LNCAP (cell line): ENCODE measurements around the gene UBAP2L.

Experiments
- CTCF ChIP-seq: fragments of 450-650 bp; IDR thresholded peaks from 2 replicates; pipeline ENCODE4 v1.5.1; 2017; ENCODE audit warnings: mild to moderate bottlenecking

The UBAP2L gene, protein sequence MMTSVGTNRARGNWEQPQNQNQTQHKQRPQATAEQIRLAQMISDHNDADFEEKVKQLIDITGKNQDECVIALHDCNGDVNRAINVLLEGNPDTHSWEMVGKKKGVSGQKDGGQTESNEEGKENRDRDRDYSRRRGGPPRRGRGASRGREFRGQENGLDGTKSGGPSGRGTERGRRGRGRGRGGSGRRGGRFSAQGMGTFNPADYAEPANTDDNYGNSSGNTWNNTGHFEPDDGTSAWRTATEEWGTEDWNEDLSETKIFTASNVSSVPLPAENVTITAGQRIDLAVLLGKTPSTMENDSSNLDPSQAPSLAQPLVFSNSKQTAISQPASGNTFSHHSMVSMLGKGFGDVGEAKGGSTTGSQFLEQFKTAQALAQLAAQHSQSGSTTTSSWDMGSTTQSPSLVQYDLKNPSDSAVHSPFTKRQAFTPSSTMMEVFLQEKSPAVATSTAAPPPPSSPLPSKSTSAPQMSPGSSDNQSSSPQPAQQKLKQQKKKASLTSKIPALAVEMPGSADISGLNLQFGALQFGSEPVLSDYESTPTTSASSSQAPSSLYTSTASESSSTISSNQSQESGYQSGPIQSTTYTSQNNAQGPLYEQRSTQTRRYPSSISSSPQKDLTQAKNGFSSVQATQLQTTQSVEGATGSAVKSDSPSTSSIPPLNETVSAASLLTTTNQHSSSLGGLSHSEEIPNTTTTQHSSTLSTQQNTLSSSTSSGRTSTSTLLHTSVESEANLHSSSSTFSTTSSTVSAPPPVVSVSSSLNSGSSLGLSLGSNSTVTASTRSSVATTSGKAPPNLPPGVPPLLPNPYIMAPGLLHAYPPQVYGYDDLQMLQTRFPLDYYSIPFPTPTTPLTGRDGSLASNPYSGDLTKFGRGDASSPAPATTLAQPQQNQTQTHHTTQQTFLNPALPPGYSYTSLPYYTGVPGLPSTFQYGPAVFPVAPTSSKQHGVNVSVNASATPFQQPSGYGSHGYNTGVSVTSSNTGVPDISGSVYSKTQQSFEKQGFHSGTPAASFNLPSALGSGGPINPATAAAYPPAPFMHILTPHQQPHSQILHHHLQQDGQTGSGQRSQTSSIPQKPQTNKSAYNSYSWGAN

DNA sequence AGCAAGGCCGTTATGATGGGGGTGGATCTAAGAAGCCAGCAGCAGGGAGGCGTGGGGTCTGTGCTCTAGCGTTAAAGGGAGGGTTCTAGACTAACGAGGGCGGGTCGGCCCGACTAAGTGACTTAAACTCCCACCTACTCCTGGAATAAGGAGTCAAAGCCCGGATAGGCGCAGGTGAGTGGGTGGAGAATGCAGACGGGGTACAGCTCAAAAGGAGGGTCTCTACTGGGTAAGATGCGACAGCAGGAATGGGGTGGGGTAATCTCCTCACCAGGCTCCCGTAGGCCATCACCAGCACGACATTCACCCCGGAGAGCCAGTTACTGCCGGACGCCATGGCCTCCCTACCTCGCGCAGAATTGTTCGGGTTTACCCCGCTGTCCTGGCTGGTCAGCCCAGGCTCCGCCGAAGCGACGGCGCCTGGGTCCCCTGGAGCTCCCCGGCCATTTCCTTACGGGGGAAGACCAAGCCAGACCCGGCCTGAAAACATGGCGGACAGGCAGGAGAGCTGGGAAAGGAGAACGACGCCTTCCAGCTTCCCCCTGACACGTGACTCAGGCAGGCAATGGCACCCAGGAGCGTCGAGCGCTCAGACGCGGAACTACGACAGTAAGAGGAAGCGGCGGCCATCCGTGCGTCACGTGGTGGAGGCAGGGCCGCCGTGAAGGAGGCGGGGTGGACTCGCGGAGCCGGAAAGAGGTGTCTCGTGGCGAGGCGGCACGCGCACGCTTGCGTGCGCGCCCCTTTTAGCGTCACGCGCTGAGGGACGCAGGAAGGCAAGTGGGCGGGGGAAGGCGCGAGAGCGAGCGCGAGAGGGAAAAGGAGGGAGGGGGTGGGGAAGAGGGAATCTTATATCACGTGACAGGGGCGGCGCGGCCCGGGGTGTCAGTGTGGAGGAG, at the start of gene UBAP2L:
Gene UBAP2L (plus strand): TSS at position 885 of the 899 bp plus-strand sequence. CDS start 4,169 bp downstream, outside the sequence.
- TF ChIP-seq CTCF, result no peak

DNA sequence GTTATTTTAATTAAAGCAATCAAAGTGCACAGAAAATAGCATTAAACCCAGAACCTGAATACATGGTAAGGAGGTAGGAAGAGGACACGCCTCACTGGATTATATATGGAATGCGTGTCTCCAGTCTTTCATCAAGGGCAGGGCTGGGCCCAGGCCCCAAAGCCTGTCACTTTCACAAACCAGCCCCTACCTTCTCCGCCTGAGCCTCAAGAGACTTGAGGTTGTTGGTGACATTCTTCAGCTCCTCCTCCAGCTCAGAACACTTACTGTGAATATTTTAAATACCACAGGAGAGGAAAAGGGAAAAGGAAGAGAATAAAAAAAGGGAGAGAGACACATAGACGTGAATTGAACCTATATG, 49.6 kb upstream of the UBAP2L start:
- TF ChIP-seq CTCF, result no peak

GRCh38 chr1:154171880-154172279, 48.9 kb upstream of the UBAP2L start:
- TF ChIP-seq CTCF, result no peak

- TF ChIP-seq CTCF, result no peak
Measured at GRCh38 chr1:154174654-154175053, 46.1 kb upstream of the UBAP2L start.

DNA sequence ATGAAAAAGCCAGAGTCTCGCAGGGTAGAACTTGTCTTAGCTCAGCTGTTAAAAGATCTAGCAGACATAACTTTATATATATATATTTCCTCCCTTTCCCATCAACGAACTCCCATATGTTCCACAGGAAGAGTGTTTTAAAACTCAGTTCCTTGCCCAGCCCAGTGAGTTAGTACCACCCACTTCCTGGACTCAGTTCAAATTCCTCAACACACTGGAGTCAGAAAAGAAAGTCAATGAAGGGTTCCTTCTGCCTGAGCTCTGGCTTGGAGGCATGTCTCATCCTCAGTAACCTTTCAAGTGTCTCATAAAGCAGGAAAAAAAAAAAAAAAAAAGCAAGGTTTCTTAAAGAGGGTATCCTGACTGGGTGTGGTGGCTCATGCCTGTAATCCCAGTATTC, 44.4 kb upstream of the UBAP2L start:
- no peak for TF ChIP-seq CTCF

- TF ChIP-seq CTCF, result no peak
Measured at GRCh38 chr1:154178013-154178412, 42.7 kb upstream of the UBAP2L start.
